Medulla oblongata (tissue), 1 donor: ENCODE data around the gene EPHA1.
"Not testable (repeated sequence)": the region's sequence is repeated elsewhere in the genome, so short reads cannot be mapped to it uniquely, and the experiment has no call there.

Source experiments
- DNase-seq: peaks from one replicate; pipeline ENCODE4 v3.0.0-alpha.2; 2015; ENCODE audit errors: extremely low spot score

The EPHA1 gene

GRCh38 chr7:143405173-143406001 is 3.3 kb downstream of the EPHA1 start:
- DNase-seq, result no peak

GRCh38 chr7:143402233-143402632 is 6.4 kb downstream of the EPHA1 start:
- DNase-seq, result not testable (repeated sequence)

GRCh38 chr7:143401265-143401664 is 7.4 kb downstream of the EPHA1 start:
- DNase-seq, result no peak

DNA sequence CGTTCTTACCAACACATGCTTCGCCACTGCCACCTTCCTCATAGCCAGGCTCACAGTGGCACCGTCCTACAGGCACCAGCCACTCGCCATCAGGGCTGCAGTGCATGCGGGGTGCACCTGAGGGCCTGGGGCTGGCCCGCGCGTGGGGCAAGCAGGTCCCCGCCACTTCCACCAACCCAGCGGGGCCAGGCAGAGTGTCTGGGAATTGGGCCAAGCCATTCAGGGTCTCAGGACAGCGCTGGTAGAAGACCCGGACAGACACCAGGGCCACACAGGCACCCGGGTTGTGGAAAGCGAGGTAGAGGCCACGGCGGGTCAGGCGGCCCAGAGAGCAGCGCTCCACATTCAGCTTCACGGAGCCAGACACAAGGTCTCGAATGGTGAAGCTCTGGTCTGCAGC is 9.0 kb downstream of the EPHA1 start:
- no peak for DNase-seq

- no peak for DNase-seq
Measured at GRCh38 chr7:143399151-143399550, 9.5 kb downstream of the EPHA1 start.

DNA sequence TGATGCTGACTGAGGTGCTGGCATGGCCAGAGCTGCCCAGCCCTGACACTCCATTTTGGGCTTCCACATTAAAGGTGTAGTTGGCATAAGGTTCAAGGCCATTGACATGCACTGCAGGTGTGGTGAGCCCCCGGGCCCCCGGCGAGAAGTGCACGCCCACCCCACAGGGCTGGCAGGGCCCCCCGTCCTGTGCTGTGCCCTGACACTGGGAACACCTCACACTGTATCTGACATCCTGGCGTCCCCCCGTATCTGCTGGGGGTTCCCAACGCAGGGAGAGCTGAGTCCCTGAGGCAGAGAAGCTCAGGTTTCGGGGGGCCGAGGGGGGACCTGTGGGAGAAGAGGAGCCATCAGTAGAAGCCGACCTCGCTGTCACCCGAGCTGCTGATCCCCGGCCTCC is 10.0 kb downstream of the EPHA1 start:
- no peak for DNase-seq

DNA sequence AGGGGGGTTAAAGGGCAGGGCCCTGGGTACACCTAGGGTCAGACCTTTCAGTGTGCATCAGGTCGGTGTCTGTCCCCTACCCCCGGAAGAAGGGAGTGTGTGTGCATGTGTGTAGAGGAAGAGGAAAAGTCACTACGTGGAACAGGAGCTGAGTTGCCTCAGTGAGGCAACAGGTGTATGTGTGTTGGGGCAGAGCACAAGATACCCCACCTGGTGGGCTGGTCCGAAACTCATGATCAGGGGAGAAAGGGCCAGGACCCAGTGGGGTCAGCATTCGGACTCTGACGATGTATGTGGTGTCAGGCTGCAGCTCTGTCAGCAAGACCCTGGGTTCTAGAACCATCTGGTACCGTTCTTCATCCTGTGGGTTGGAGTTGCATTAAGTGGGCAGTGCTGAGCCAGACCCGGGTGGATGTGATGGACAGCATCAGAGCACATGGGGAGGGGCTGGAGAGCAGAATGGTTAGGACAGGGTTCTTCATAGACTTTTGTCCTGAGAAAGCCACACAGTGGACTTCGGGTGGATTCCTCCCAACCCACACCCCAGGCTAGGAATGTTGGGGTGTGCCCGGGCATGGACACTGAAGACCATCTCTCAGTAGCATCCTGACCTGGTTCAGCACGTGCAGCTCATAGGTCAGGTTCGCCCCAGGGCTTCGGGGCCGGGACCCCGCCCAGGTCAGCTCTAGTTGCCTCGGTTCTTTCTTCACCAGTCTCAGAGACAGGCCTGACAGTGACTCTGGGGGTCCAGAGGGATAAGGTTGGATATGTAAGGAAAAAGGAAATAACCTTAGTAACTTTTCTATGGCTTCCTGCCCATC is 10.7 kb downstream of the EPHA1 start:
- no peak for DNase-seq

GRCh38 chr7:143396625-143397556 is 11.8 kb downstream of the EPHA1 start:
- DNase-seq, result no peak

GRCh38 chr7:143396182-143396581 is 12.5 kb downstream of the EPHA1 start:
- no peak for DNase-seq

- DNase-seq, result peak; percentile 37
Measured at GRCh38 chr7:143395187-143396149, 13.2 kb downstream of the EPHA1 start.

DNA sequence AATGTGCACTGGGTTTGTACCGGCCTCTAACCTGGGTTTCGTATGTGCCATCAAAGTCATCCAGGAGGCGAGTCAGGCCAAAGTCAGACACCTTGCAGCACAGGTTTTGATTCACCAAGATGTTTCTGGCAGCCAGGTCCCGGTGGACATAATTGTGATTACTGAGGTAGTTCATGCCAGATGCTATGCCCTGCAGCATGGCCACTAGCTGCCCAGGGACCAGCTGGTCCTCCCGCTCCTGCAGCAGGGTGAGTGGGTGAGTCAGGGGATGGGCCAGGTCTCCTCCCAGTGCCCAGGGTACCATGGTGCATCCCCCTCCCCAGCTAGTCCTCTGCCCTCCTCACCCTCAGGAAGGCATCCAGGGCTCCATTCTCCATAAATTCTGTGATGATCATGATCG is 13.9 kb downstream of the EPHA1 start:
- no peak for DNase-seq

DNA sequence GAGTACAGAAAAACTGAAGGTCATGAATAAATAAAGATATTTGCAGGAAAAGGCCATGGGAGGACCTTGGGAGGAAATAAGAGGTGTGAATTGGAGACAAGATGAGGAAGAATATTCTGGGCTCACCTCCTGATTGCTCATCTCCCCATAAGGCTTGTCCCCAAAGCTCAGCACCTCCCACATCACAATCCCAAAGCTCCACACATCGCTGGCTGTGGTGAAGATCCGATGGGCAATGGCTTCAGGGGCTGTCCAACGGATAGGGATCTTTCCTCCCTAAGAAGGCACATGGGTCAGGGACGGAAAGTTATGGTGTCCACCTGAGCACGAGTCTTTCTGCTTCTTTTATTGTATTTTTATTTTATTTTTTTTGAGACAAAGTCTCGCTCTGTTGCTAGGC is 14.6 kb downstream of the EPHA1 start:
- no peak for DNase-seq

GRCh38 chr7:143393267-143394041 is 15.2 kb downstream of the EPHA1 start:
- no peak for DNase-seq

GRCh38 chr7:143392875-143393266 is 15.8 kb downstream of the EPHA1 start:
- DNase-seq, result no peak

- DNase-seq, result not testable (repeated sequence)
Measured at GRCh38 chr7:143392427-143392826, 16.2 kb downstream of the EPHA1 start.

DNA sequence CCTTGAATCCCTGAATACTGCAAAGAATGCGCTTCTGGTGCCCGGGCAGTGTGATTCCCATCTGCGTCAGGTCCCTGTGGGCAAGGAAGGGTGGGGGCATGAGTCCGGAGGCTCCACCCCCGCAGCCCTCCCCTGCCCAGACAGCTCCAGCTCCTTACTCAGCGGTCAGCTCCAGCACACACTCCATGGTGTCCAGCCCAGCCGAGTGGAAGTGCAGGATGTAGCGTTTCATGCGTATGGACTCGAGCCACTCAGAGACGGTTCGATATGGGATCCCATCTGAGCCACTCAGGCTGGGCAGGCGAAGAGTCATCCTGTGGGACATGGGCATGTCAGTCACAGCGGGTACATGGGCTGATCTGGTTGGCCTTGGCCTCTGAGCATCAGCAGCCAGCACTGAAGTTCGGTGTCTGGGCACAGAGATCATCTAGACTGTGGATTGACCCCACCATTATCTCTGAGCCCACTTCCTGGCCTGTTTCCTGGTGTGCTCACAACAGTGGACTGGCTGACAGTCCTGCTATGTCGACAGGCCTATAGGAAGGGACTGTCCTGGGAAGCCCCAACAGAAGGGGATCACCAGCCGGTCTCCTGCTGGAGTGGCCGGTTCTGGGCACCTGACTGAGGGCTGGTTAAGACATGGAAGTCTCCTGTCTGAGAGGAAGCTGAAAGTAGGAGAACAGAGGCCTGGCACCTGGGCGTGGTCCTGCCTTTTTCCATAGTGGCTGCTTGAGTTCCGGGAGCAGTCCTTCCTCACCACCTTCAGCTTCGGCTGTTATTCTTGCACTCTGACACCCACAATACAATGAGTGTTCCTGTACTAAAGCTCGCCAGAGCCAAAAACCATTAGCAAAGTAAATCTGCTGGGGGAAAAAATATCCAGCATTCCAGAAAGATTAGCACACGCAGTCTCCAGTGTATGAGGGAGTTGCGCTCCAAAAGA is 16.9 kb downstream of the EPHA1 start:
- DNase-seq, result no peak

- DNase-seq, result no peak
Measured at GRCh38 chr7:143390773-143391317, 17.8 kb downstream of the EPHA1 start.

GRCh38 chr7:143390104-143390772 is 18.4 kb downstream of the EPHA1 start:
- DNase-seq, result no peak
